ENCODE measurements around the gene PIR.

PIR gene

DNA sequence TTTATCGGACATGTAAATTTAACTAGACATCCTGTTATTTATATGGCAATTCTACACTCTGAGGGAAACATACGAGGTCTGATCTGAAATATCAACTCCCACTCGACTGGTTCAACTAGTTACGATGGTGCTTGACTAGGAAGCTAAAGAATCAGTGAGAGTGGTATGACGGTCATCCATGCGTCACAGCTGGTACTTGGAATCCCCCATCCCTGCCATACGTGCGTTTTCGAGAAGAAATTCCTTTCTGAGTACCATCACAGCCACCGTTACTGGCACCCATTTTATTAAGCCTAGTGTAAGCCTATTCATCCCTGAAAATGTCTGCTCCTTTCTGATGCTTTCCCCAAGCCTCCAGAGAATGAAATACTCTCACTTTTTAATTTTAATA is 157.1 kb downstream of the PIR start:
- peak; percentile 28 for DNase-seq

DNA sequence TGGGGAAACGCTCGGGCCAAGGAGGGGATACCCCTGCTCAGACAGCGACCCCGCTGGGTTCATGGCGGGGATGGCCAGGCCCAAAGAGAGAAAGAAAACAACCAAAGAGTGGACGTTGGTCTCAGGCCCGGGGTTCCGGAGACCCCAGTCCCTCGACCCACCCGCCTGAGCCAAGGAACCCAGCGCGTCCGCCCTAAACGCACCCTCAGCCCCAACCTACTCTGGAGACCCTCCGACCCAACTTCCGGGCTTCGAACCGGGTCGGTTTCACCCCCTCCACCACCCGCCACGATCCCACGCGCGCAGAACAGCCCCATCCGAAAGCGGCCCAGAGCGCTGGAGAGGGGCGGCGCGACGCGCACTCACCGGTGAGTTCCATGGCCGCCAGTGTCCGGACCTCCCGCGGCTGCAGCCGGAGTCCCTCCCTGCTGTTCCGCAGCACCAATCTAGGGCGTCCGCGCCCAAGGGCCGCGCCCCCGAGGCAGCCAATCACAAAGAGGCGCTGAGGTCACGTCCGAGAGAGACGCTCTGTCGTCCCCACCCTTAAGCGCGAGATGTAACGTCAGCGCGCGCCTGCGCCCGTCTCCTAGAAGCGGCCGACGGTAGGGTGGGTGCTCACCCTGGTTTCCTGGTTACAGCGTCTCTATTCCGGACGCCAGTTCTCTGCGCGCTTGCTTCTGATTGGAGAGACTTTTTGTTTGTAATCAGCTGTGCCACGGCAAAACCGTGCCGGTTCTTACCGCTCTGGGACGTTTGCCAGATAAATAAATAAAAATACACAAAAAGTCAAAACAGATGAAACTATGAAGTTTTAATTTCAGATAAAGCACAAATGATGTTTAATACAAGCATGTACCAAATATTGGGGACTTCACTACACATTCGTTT is 157.8 kb downstream of the PIR start, which contains the start of gene PIGA:
PIGA (minus strand) TSS at position 389 of the 888 bp plus-strand sequence. CDS start 3,593 bp downstream, outside the sequence.
- DNase-seq, result peak; percentile 97
